Measurements from ENCODE around the gene SAMD4B. TPM values are rescaled to one million over a fixed set of nuclear protein-coding genes. Genes with fewer than 3 reads are reported as not detected.

SAMD4B gene
- total RNA-seq = 158 and 164 TPM in 2 replicates
- long read RNA-seq, partial matches to known transcripts = 1 of 3 reads
- long read RNA-seq, other reads (novel, unspliced or antisense) = 0 of 3 reads

GRCh38 chr19:39341719-39342604 is at the start of gene SAMD4B:
SAMD4B (plus strand) TSS chr19:39342421; CDS start chr19:39356894, 14,473 bp downstream.
- Mint-ChIP-seq H3K9me3 (no peaks in the 10 kb centered on the region), H3K36me3 (ENCODE audit: low read depth) (peaks cover 6% of the 10 kb centered on the region), H3K27ac (ENCODE audit: unreplicated experiment) (peak within 1 kb of the TSS; percentile 92), H3K27me3 (ENCODE audit: low read depth) (peaks cover 3% of the 10 kb centered on the region), H3K4me3 (peak within 1 kb of the TSS; percentile 99), H3K4me1 (peaks cover 44% of the 10 kb centered on the region)
- DNase-seq (ENCODE audit: low read depth, low spot score) = peak; percentile 96
- peak; percentile 86 for TF ChIP-seq CTCF (conservative IDR thresholded peaks at IDR 0.05)

- H3K27ac Mint-ChIP-seq (ENCODE audit: unreplicated experiment) = no peak overlapping the region
- no peak for DNase-seq (ENCODE audit: low read depth, low spot score)
- H3K9me3 Mint-ChIP-seq = no peaks in the 10 kb centered on the region
- no peak for TF ChIP-seq CTCF (conservative IDR thresholded peaks at IDR 0.05)
- H3K4me1 Mint-ChIP-seq = no peaks in the 10 kb centered on the region
- no peak overlapping the region for H3K4me3 Mint-ChIP-seq
- no peaks in the 10 kb centered on the region for H3K36me3 Mint-ChIP-seq (ENCODE audit: low read depth)
- H3K27me3 Mint-ChIP-seq (ENCODE audit: low read depth) = peaks cover 79% of the 10 kb centered on the region
These were observed 48.8 kb upstream of the SAMD4B start for GRCh38 chr19:39293394-39293793.

GRCh38 chr19:39296055-39296645 is 46.1 kb upstream of the SAMD4B start, which contains the start of gene IFNL1:
IFNL1 (plus strand) TSS chr19:39296407; CDS start chr19:39296422, 15 bp downstream.
- peaks cover 65% of the 10 kb centered on the region for H3K27me3 Mint-ChIP-seq (ENCODE audit: low read depth)
- no peaks in the 10 kb centered on the region for H3K4me1 Mint-ChIP-seq

GRCh38 chr19:39296906-39297305 is 45.3 kb upstream of the SAMD4B start:
- H3K4me3 Mint-ChIP-seq = no peak overlapping the region
- H3K4me1 Mint-ChIP-seq = no peaks in the 10 kb centered on the region
- peak overlapping the region; percentile 93 for H3K27ac Mint-ChIP-seq (ENCODE audit: unreplicated experiment)
- H3K36me3 Mint-ChIP-seq (ENCODE audit: low read depth) = no peaks in the 10 kb centered on the region
- no peak for TF ChIP-seq CTCF (conservative IDR thresholded peaks at IDR 0.05)
- H3K27me3 Mint-ChIP-seq (ENCODE audit: low read depth) = peaks cover 63% of the 10 kb centered on the region
- H3K9me3 Mint-ChIP-seq = no peaks in the 10 kb centered on the region
- no peak for DNase-seq (ENCODE audit: low read depth, low spot score)

More at GRCh38 chr19:39296055-39296645, 46.1 kb upstream of the SAMD4B start, which contains the start of gene IFNL1:
- no peak for TF ChIP-seq CTCF (conservative IDR thresholded peaks at IDR 0.05)
- Mint-ChIP-seq H3K36me3 (ENCODE audit: low read depth) (no peaks in the 10 kb centered on the region), H3K27ac (ENCODE audit: unreplicated experiment) (peak within 1 kb of the TSS; percentile 93), H3K4me3 (no peak within 1 kb of the TSS), H3K9me3 (no peaks in the 10 kb centered on the region)
- no peak for DNase-seq (ENCODE audit: low read depth, low spot score)

GRCh38 chr19:39297931-39298634 is 44.1 kb upstream of the SAMD4B start:
- Mint-ChIP-seq H3K36me3 (ENCODE audit: low read depth) (no peaks in the 10 kb centered on the region), H3K4me3 (no peak overlapping the region), H3K9me3 (no peaks in the 10 kb centered on the region), H3K4me1 (no peaks in the 10 kb centered on the region), H3K27ac (ENCODE audit: unreplicated experiment) (no peak overlapping the region), H3K27me3 (ENCODE audit: low read depth) (peaks cover 62% of the 10 kb centered on the region)
- TF ChIP-seq CTCF (conservative IDR thresholded peaks at IDR 0.05) = no peak
- no peak for DNase-seq (ENCODE audit: low read depth, low spot score)
